Ascending aorta (tissue), 2 donors: ENCODE measurements around the gene HM13. TPM values are rescaled to one million over a fixed set of nuclear protein-coding genes. Genes with fewer than 3 reads are reported as not detected.
"Not testable (repeated sequence)": the region's sequence is repeated elsewhere in the genome, so short reads cannot be mapped to it uniquely, and the experiment has no call there.

Experiments
- DNase-seq, 2 donors: peaks; one replicate each; pipeline ENCODE4 v3.0.0-alpha.2; 2019; ENCODE audit warnings: low spot score in 2 of 2
- H3K27ac ChIP-seq, 2 donors: fragments of 200-600 bp; sonication (generic); one replicate each; pipeline ENCODE4 v1.5.1; 2016 to 2017; ENCODE audit warnings: mild to moderate bottlenecking in 1 of 2
- H3K27me3 ChIP-seq: fragments of 200-600 bp; sonication (generic); one replicate; pipeline ENCODE4 v1.5.1; 2017
- H3K36me3 ChIP-seq, 2 donors: fragments of 200-600 bp; sonication (generic); one replicate each; pipeline ENCODE4 v1.5.1; 2016
- H3K4me1 ChIP-seq, 2 donors: fragments of 200-600 bp; sonication (generic); one replicate each; pipeline ENCODE4 v1.5.1; 2016 to 2017; ENCODE audit warnings: mild to moderate bottlenecking in 1 of 2
- H3K4me3 ChIP-seq, 2 donors: fragments of 200-600 bp; sonication (generic); one replicate each; pipeline ENCODE4 v1.5.1; 2016 to 2017; ENCODE audit warnings: mild to moderate bottlenecking in 1 of 2
- H3K9me3 ChIP-seq, 2 donors: fragments of 200-600 bp; sonication (generic); one replicate each; pipeline ENCODE4 v1.5.1; 2016
- CTCF ChIP-seq, 3 experiments: fragments of 200-600 bp in 2 of 3; fragments of 450-650 bp in 1 of 3; sonication (generic) in 2 of 3; IDR thresholded peaks; one replicate each; pipeline ENCODE4 v1.5.1; 2016 to 2019; ENCODE audit warnings: antibody characterized with exemption in 3 of 3, mild to moderate bottlenecking in 1 of 3, moderate library complexity in 1 of 3
- intact Hi-C: fragments of 100-400 bp; cut with DNase I; formaldehyde crosslinking; loops from one replicate; pipeline ENCODE4 v1.15.1; 2023
- total RNA-seq: library from RNA; depleted of rRNA; stranded (reverse); fragments of >200 nt; gene quantifications from one replicate; pipeline ENCODE4 v1.1.0, GENCODE V29; 2016

Gene HM13
- total RNA-seq, 1 donor from 2014 or later = 84.9 TPM

GRCh38 chr20:31595380-31595653 lies 81.1 kb downstream of the HM13 start:
- Histone ChIP-seq H3K36me3 (no peaks in the 10 kb centered on the region), H3K4me1 (peaks cover 0 to 19% of the 10 kb centered on the region in 2 donors), H3K27me3 (no peaks in the 10 kb centered on the region), H3K4me3 (no peak overlapping the region), H3K9me3 (no peaks in the 10 kb centered on the region), H3K27ac (peak overlapping the region; percentile 79 to 90)
- DNase-seq = no peak
- intact Hi-C loops = no loop called here
- no peak for TF ChIP-seq CTCF (IDR thresholded peaks at IDR 0.05)

GRCh38 chr20:31595654-31596411 lies 81.6 kb downstream of the HM13 start:
- Histone ChIP-seq H3K9me3 (no peaks in the 10 kb centered on the region), H3K4me1 (peaks cover 0 to 19% of the 10 kb centered on the region in 2 donors), H3K36me3 (no peaks in the 10 kb centered on the region), H3K27ac (peak overlapping the region; percentile 79 to 90), H3K4me3 (no peak overlapping the region), H3K27me3 (no peaks in the 10 kb centered on the region)
- no peak for TF ChIP-seq CTCF (IDR thresholded peaks at IDR 0.05)
- intact Hi-C loops = no loop called here
- DNase-seq = peak; percentile 60 to 94

- H3K4me3 ChIP-seq, H3K9me3 ChIP-seq, DNase-seq, H3K27me3 ChIP-seq, intact Hi-C loops, H3K36me3 ChIP-seq: not testable (repeated sequence)
- Histone ChIP-seq H3K4me1 (peaks cover 0 to 19% of the 10 kb centered on the region in 2 donors), H3K27ac (peak overlapping the region; percentile 79 to 90)
Measured at GRCh38 chr20:31596412-31596715, 82.1 kb downstream of the HM13 start.

- TF ChIP-seq CTCF (IDR thresholded peaks at IDR 0.05) = no peak
- peak overlapping the region; percentile 79 to 90 for H3K27ac ChIP-seq
- no peak overlapping the region for H3K4me3 ChIP-seq
- no peaks in the 10 kb centered on the region for H3K9me3 ChIP-seq
- intact Hi-C loops = no loop called here
- peaks cover 0 to 19% of the 10 kb centered on the region in 2 donors for H3K4me1 ChIP-seq
- no peaks in the 10 kb centered on the region for H3K36me3 ChIP-seq
- no peaks in the 10 kb centered on the region for H3K27me3 ChIP-seq
- no peak for DNase-seq
Measured at GRCh38 chr20:31596831-31597480, 82.7 kb downstream of the HM13 start.

GRCh38 chr20:31597481-31597855 lies 83.2 kb downstream of the HM13 start:
- DNase-seq = no peak
- Histone ChIP-seq H3K4me3 (no peak overlapping the region), H3K27ac (peak overlapping the region; percentile 79 to 90), H3K4me1 (peaks cover 0 to 19% of the 10 kb centered on the region in 2 donors), H3K27me3 (no peaks in the 10 kb centered on the region), H3K36me3 (no peaks in the 10 kb centered on the region), H3K9me3 (no peaks in the 10 kb centered on the region)
- intact Hi-C loops = no loop called here
- TF ChIP-seq CTCF (IDR thresholded peaks at IDR 0.05) = no peak

GRCh38 chr20:31602431-31602778 lies 88.2 kb downstream of the HM13 start:
- Histone ChIP-seq H3K27me3 (no peaks in the 10 kb centered on the region), H3K27ac (peak overlapping the region; percentile 19 to 98), H3K4me3 (no peak overlapping the region), H3K9me3 (no peaks in the 10 kb centered on the region), H3K4me1 (peaks cover 0 to 5% of the 10 kb centered on the region in 2 donors), H3K36me3 (peaks cover 0 to 14% of the 10 kb centered on the region in 2 donors)
- DNase-seq = no peak
- intact Hi-C loops = no loop called here
- no peak for TF ChIP-seq CTCF (IDR thresholded peaks at IDR 0.05)
